Ishikawa (cell line): ENCODE data around the gene IFNA16.
"Not testable (repeated sequence)": the region's sequence is repeated elsewhere in the genome, so short reads cannot be mapped to it uniquely, and the experiment has no call there.

Source experiments
- EGR1 ChIP-seq: IDR thresholded peaks from 2 replicates; pipeline ENCODE4 v1.6.1; 2012
- EP300 ChIP-seq: IDR thresholded peaks from 2 replicates; pipeline ENCODE4 v1.6.1; 2012; ENCODE audit warnings: borderline replicate concordance
- FOXM1 ChIP-seq: IDR thresholded peaks from 2 replicates; pipeline ENCODE4 v1.6.1; 2012; ENCODE audit warnings: low read depth, borderline replicate concordance
- TAF1 ChIP-seq: IDR thresholded peaks from 2 replicates; pipeline ENCODE4 v1.6.1; 2012; ENCODE audit warnings: low read depth, mild to moderate bottlenecking
- TCF12 ChIP-seq: IDR thresholded peaks from 2 replicates; pipeline ENCODE4 v1.6.1; 2012; ENCODE audit warnings: low read depth
- YY1 ChIP-seq: IDR thresholded peaks from 2 replicates; pipeline ENCODE4 v1.6.1; 2012; ENCODE audit warnings: low read depth
- ZBTB7A ChIP-seq: IDR thresholded peaks from 2 replicates; pipeline ENCODE4 v1.6.1; 2012; ENCODE audit warnings: low read depth
- TF ChIP-seq, protein P1 (sequence below): IDR thresholded peaks from 2 replicates; pipeline ENCODE4 v1.6.1; 2012
- TF ChIP-seq, protein P2 (sequence below): IDR thresholded peaks from 2 replicates; pipeline ENCODE4 v1.6.1; 2012; ENCODE audit warnings: low read depth, mild to moderate bottlenecking

DNA sequence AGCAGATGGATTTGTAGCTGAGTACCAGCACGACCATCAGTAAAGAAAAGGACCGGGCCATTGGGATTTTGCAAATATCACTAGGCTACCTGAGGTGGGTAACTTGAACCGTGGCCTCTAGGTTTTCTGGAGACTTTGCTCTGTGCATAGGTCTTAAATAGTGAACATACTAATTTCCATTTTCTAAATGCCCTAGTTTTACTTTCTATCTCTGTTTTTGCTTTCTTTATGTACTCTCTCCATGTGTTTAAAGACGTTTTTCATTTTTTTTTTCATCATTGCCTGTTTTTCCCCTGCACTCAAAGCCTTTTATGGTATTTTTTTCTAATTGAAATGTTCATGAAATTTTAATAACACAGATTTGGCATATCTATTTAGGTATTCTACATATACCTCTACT lies 15.0 kb downstream of the IFNA16 start, which contains the start of gene IFNA7:
- not testable (repeated sequence) for TF ChIP-seq ZBTB7A, TCF12, YY1, EP300, TAF1, EGR1, FOXM1
- TF ChIP-seq, protein P1, sequence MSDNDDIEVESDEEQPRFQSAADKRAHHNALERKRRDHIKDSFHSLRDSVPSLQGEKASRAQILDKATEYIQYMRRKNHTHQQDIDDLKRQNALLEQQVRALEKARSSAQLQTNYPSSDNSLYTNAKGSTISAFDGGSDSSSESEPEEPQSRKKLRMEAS: not testable (repeated sequence)
- TF ChIP-seq, protein P2, sequence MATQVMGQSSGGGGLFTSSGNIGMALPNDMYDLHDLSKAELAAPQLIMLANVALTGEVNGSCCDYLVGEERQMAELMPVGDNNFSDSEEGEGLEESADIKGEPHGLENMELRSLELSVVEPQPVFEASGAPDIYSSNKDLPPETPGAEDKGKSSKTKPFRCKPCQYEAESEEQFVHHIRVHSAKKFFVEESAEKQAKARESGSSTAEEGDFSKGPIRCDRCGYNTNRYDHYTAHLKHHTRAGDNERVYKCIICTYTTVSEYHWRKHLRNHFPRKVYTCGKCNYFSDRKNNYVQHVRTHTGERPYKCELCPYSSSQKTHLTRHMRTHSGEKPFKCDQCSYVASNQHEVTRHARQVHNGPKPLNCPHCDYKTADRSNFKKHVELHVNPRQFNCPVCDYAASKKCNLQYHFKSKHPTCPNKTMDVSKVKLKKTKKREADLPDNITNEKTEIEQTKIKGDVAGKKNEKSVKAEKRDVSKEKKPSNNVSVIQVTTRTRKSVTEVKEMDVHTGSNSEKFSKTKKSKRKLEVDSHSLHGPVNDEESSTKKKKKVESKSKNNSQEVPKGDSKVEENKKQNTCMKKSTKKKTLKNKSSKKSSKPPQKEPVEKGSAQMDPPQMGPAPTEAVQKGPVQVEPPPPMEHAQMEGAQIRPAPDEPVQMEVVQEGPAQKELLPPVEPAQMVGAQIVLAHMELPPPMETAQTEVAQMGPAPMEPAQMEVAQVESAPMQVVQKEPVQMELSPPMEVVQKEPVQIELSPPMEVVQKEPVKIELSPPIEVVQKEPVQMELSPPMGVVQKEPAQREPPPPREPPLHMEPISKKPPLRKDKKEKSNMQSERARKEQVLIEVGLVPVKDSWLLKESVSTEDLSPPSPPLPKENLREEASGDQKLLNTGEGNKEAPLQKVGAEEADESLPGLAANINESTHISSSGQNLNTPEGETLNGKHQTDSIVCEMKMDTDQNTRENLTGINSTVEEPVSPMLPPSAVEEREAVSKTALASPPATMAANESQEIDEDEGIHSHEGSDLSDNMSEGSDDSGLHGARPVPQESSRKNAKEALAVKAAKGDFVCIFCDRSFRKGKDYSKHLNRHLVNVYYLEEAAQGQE: not testable (repeated sequence)
